ENCODE data around the gene PEX26.
A peak's percentile ranks its signal among the peaks of the same experiment; 100 is the strongest.
"Not testable (repeated sequence)": the region's sequence is repeated elsewhere in the genome, so short reads cannot be mapped to it uniquely, and the experiment has no call there.

Gene PEX26

DNA sequence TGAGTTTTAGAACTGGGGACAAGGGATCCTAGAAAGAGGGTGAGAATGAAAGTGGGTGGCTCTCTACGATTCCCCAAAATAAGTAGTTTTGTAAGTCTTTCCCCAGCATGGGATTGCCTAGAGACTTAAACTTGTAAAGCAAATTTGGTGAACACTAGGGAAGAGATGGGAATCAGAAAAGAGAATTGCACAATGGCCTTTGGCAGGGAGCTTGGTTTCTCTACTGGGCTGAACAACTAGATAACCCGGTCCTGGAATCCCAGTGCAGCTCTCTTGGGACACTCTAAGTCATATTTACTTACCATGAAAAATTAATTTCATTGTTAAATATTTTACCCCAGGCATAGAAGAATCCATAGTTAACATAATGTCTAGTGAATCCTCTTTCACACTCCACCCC, 55.7 kb downstream of the PEX26 start:
- no peak for DNase-seq
- H3K36me3 ChIP-seq (ENCODE audit: control insufficient read depth, insufficient read depth, low read length) = no peaks in the 10 kb centered on the region
- H3K9me3 ChIP-seq (ENCODE audit: control insufficient read depth, low read length) = no peaks in the 10 kb centered on the region
- no peak overlapping the region for H3K4me3 ChIP-seq (ENCODE audit: insufficient read depth, low read depth, low read length, poor library complexity, severe bottlenecking)
- no peaks in the 10 kb centered on the region for H3K27me3 ChIP-seq (replicated peaks; ENCODE audit: control insufficient read depth, insufficient read depth, low read length, poor library complexity, severe bottlenecking)
- H3K4me1 ChIP-seq (ENCODE audit: control insufficient read depth, insufficient read depth, low read length, poor library complexity, severe bottlenecking) = no peaks in the 10 kb centered on the region
- H3K27ac ChIP-seq (ENCODE audit: insufficient read depth, low read length, poor library complexity, severe bottlenecking) = no peak overlapping the region

DNA sequence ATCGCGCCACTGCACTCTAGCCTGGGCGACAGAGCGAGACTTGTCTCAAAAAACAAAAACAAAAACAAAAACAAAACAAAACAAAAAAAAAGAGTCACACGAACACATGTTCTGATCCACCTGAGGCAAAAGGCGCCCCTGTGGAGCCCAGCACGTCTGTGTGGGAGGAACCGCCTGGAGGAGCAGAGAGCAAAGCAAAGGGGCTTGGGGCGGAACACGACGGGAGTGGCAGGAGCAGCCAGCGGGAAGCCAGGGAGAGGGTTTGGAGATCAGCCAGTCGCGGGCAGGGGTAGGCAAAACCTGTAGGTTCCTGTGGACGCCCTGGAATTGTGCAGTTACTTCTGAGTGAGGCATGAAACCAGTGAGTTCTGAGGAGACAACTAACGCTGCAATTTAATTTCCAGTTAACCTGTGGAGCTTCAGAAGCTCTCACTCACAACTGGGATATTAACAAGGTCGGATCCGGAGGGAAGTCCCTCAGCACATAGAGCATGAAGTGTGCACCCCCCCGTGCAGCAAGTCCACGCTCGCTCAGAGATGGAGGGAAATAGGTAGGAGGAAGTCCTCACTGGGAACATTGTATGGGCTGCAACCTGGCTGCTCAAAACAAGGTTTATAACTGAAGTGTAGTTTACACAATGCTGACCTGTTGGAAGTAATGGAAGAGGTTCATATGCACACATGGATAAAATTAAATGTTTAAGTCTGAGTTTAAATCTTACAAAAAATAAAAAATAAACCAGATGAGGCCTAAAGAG, 59.0 kb downstream of the PEX26 start:
- Histone ChIP-seq H3K27me3 (replicated peaks; ENCODE audit: control insufficient read depth, insufficient read depth, low read length, poor library complexity, severe bottlenecking) (no peaks in the 10 kb centered on the region), H3K9me3 (ENCODE audit: control insufficient read depth, low read length) (no peaks in the 10 kb centered on the region), H3K4me3 (ENCODE audit: insufficient read depth, low read depth, low read length, poor library complexity, severe bottlenecking) (no peak overlapping the region), H3K27ac (ENCODE audit: insufficient read depth, low read length, poor library complexity, severe bottlenecking) (no peak overlapping the region), H3K36me3 (ENCODE audit: control insufficient read depth, insufficient read depth, low read length) (no peaks in the 10 kb centered on the region), H3K4me1 (ENCODE audit: control insufficient read depth, insufficient read depth, low read length, poor library complexity, severe bottlenecking) (no peaks in the 10 kb centered on the region)
- no peak for DNase-seq

DNA sequence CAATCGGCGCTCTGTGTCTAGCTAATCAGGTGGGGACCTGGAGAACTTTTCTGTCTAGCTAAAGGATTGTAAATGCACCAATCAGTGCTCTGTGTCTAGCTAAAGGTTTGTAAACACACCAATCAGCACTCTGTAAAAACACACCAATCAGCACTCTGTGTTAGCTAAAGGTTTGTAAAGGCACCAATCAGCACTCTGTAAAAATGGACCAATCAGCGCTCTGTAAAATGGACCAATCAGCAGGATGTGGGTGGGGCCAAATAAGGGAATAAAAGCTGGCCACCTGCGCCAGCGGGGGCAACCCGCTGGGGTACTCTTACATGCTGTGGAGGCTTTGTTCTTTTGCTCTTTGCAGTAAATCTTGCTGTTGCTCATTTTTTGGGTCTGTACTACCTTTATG, 63.2 kb downstream of the PEX26 start:
- H3K4me1 ChIP-seq (ENCODE audit: control insufficient read depth, insufficient read depth, low read length, poor library complexity, severe bottlenecking); H3K36me3 ChIP-seq (ENCODE audit: control insufficient read depth, insufficient read depth, low read length); DNase-seq; H3K9me3 ChIP-seq (ENCODE audit: control insufficient read depth, low read length); H3K27ac ChIP-seq (ENCODE audit: insufficient read depth, low read length, poor library complexity, severe bottlenecking); H3K4me3 ChIP-seq (ENCODE audit: insufficient read depth, low read depth, low read length, poor library complexity, severe bottlenecking); H3K27me3 ChIP-seq (replicated peaks; ENCODE audit: control insufficient read depth, insufficient read depth, low read length, poor library complexity, severe bottlenecking): not testable (repeated sequence)

DNA sequence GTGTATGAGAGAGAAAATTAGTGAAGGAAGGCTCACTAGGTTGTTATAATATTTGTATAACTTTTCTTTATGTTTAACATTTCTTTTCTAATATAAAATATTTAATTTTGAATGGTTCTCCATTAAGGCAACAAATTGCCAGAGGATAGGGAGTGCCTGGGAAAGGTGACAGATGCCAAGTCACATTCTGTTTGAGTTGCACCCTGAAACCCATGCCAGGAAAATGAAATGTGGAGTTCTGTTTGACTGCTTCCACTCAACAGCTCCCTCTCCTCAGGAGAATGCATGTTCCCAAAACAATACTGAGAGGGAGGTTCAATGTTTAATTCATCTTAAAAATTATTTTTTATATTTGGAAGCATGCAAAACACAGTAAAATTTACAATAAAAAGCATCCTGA, 66.3 kb downstream of the PEX26 start:
- Histone ChIP-seq H3K4me1 (ENCODE audit: control insufficient read depth, insufficient read depth, low read length, poor library complexity, severe bottlenecking) (no peaks in the 10 kb centered on the region), H3K4me3 (ENCODE audit: insufficient read depth, low read depth, low read length, poor library complexity, severe bottlenecking) (no peak overlapping the region), H3K27me3 (replicated peaks; ENCODE audit: control insufficient read depth, insufficient read depth, low read length, poor library complexity, severe bottlenecking) (no peaks in the 10 kb centered on the region), H3K36me3 (ENCODE audit: control insufficient read depth, insufficient read depth, low read length) (no peaks in the 10 kb centered on the region), H3K9me3 (ENCODE audit: control insufficient read depth, low read length) (no peaks in the 10 kb centered on the region), H3K27ac (ENCODE audit: insufficient read depth, low read length, poor library complexity, severe bottlenecking) (no peak overlapping the region)
- DNase-seq = no peak

DNA sequence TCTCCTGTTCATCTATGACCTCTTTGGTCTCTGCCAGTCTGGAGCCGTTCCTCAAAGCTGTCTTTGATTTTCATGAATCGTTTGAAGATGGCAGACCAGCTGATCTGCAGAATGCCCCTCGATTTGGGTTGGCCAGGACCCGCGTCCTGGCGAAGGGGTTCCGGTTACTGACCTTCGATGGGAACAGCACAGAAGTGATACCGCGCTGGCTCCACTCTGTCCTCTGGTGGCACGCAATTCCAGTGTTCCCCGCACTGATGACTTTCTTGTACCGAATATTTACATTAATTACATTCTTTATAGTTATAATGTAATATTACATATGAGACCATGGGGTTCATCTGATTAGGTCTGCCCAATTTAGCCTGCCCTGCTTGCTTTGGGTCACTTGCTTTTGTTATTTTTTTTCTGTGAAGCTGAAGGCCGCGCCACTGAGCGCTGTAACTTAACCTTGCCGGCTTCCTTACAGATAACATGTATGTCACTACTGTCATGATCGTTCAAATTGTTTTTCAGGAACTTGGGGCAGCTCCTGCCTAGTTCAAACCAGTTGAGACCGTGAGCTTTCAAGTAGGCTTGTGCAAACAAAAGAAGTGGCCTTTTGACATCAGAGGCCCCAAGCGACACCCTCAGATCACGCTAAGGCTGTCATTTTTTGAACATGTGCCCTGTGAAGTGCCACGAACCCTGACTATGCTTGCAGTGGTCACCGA, 68.0 kb downstream of the PEX26 start:
- H3K9me3 ChIP-seq (ENCODE audit: control insufficient read depth, low read length) = no peaks in the 10 kb centered on the region
- H3K36me3 ChIP-seq (ENCODE audit: control insufficient read depth, insufficient read depth, low read length) = no peaks in the 10 kb centered on the region
- H3K27ac ChIP-seq (ENCODE audit: insufficient read depth, low read length, poor library complexity, severe bottlenecking) = no peak overlapping the region
- no peak overlapping the region for H3K4me3 ChIP-seq (ENCODE audit: insufficient read depth, low read depth, low read length, poor library complexity, severe bottlenecking)
- H3K27me3 ChIP-seq (replicated peaks; ENCODE audit: control insufficient read depth, insufficient read depth, low read length, poor library complexity, severe bottlenecking) = no peaks in the 10 kb centered on the region
- DNase-seq = no peak
- H3K4me1 ChIP-seq (ENCODE audit: control insufficient read depth, insufficient read depth, low read length, poor library complexity, severe bottlenecking) = no peaks in the 10 kb centered on the region

DNA sequence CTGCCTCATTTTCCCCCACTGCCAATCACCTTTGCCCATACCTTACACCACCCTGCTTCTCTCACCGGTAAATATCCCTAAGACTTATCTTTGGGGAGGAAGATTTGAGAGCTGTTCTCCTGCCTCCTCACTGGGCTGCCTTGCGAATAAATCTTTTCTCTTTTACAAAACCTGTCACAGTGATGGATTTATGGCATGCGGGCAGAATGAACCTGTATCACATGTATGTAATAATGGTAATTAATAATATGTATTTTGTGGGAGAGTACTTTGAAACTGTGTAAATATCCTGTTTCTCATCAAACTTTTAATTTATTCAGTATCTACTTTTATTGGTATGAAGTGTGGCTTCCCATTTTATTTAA, 68.6 kb downstream of the PEX26 start:
- H3K36me3 ChIP-seq (ENCODE audit: control insufficient read depth, insufficient read depth, low read length) = no peaks in the 10 kb centered on the region
- H3K27ac ChIP-seq (ENCODE audit: insufficient read depth, low read length, poor library complexity, severe bottlenecking) = no peak overlapping the region
- DNase-seq = no peak
- no peak overlapping the region for H3K4me3 ChIP-seq (ENCODE audit: insufficient read depth, low read depth, low read length, poor library complexity, severe bottlenecking)
- H3K4me1 ChIP-seq (ENCODE audit: control insufficient read depth, insufficient read depth, low read length, poor library complexity, severe bottlenecking) = peaks cover 4% of the 10 kb centered on the region
- H3K27me3 ChIP-seq (replicated peaks; ENCODE audit: control insufficient read depth, insufficient read depth, low read length, poor library complexity, severe bottlenecking) = no peaks in the 10 kb centered on the region
- no peaks in the 10 kb centered on the region for H3K9me3 ChIP-seq (ENCODE audit: control insufficient read depth, low read length)

DNA sequence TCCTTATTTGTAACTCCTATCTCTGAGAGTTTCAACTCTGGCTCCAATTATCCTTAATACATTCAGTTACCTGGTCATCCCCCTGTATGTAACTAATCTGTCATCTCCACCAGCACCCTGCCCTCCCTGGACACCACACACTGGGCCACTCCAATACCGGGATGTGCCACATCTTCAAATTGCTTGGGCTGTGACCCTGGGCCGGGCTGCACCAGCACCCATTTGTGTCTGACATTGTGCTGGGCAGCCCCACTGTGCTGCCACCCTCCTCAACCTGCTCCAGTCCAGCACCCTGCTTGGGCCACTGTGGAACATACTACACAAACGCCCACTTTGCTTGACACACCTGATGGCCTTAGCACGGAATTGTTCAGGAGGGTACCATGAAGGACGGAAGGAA, 70.0 kb downstream of the PEX26 start:
- peaks cover 4% of the 10 kb centered on the region for H3K4me1 ChIP-seq (ENCODE audit: control insufficient read depth, insufficient read depth, low read length, poor library complexity, severe bottlenecking)
- DNase-seq = no peak

DNA sequence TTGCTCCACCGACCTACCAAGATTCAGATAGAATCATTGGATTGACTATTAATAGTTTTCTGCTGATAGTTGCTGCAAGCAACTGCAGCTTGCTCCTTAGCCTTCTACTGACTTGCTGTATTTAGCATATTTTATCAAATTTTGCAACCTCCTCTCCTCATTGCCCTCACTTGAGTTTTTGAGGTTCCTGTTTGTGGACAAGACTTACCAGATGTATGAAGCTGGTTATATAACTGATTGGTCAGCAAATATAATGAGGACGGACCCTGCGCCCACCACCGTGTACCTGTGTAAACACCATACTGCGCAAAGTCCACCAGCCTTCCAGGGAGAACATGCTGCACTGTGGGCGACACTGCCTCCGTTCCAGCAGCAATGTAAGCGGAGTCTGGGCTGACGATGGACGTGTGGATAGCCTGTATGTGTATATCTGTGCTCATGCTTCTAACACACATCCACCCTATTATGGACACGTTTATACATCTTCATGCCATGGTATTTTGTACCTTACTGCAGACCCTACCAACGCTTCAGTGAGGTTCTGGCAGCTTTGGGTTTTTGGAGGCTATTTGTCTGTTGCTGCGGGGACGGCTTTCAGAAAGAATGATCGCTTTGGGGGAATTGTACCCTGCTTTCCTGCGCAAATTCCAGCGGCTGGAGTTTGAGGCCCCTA, 70.6 kb downstream of the PEX26 start:
- no peaks in the 10 kb centered on the region for H3K9me3 ChIP-seq (ENCODE audit: control insufficient read depth, low read length)
- peaks cover 4% of the 10 kb centered on the region for H3K4me1 ChIP-seq (ENCODE audit: control insufficient read depth, insufficient read depth, low read length, poor library complexity, severe bottlenecking)
- no peak for DNase-seq
- no peaks in the 10 kb centered on the region for H3K36me3 ChIP-seq (ENCODE audit: control insufficient read depth, insufficient read depth, low read length)
- H3K27ac ChIP-seq (ENCODE audit: insufficient read depth, low read length, poor library complexity, severe bottlenecking) = no peak overlapping the region
- H3K4me3 ChIP-seq (ENCODE audit: insufficient read depth, low read depth, low read length, poor library complexity, severe bottlenecking) = no peak overlapping the region
- H3K27me3 ChIP-seq (replicated peaks; ENCODE audit: control insufficient read depth, insufficient read depth, low read length, poor library complexity, severe bottlenecking) = no peaks in the 10 kb centered on the region

More for the DNA sequence above, 70.0 kb downstream of the PEX26 start:
- no peak overlapping the region for H3K27ac ChIP-seq (ENCODE audit: insufficient read depth, low read length, poor library complexity, severe bottlenecking)
- H3K36me3 ChIP-seq (ENCODE audit: control insufficient read depth, insufficient read depth, low read length) = no peaks in the 10 kb centered on the region
- no peaks in the 10 kb centered on the region for H3K27me3 ChIP-seq (replicated peaks; ENCODE audit: control insufficient read depth, insufficient read depth, low read length, poor library complexity, severe bottlenecking)
- no peak overlapping the region for H3K4me3 ChIP-seq (ENCODE audit: insufficient read depth, low read depth, low read length, poor library complexity, severe bottlenecking)
- H3K9me3 ChIP-seq (ENCODE audit: control insufficient read depth, low read length) = no peaks in the 10 kb centered on the region

DNA sequence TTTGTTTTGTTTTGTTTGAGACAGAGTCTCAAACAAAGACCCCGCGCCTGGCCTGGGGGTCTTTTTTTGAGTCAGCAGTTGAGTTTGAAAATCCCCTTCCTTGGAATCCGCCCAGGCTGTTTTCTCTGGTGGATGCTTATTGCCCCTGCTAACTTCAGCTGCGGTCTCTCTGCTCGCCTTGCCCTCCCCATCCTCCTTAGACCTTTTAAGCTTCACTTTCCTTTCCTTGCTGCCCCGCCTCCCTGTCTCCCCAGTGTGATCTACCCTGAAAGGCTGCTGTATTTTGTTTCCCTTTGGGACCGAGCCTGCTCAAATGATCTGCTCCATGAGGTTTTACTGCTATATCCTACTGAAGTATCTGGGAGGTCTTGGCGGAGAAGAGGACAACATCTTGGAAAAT, 74.7 kb downstream of the PEX26 start:
- Histone ChIP-seq H3K27ac (ENCODE audit: insufficient read depth, low read length, poor library complexity, severe bottlenecking) (no peak overlapping the region), H3K4me3 (ENCODE audit: insufficient read depth, low read depth, low read length, poor library complexity, severe bottlenecking) (no peak overlapping the region), H3K4me1 (ENCODE audit: control insufficient read depth, insufficient read depth, low read length, poor library complexity, severe bottlenecking) (peaks cover 4% of the 10 kb centered on the region), H3K9me3 (ENCODE audit: control insufficient read depth, low read length) (no peaks in the 10 kb centered on the region), H3K27me3 (replicated peaks; ENCODE audit: control insufficient read depth, insufficient read depth, low read length, poor library complexity, severe bottlenecking) (no peaks in the 10 kb centered on the region), H3K36me3 (ENCODE audit: control insufficient read depth, insufficient read depth, low read length) (no peaks in the 10 kb centered on the region)
- DNase-seq = peak in 1 of 3 donors; percentile 12

DNA sequence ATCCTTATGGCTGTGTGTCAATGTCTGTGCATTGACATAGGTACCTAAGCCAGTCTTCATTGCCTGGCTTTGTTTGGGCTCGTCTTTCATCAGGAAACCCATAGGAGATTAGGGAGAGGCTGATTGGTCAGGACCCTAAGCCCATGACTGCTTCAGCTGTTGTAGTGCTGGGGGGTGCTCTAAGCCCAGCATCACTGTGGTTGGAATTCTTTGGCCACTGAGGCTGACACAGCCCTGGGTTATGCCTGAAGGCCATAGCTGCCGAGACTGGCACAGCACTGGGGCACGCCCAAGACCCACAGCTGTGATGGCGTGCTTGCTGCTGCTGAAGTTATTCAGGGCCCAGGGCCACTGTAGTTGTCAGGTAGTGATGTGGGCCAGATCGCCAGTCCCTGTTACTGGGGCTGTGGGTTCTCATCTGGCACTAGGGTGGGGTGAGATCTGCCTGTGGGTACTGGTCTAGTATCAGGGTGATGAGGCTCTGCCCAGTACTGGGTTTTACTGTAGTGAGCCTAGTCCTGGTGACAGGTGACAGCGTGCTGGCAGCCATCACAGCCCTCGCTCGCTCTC, 77.1 kb downstream of the PEX26 start:
- Histone ChIP-seq H3K27ac (ENCODE audit: insufficient read depth, low read length, poor library complexity, severe bottlenecking) (no peak overlapping the region), H3K36me3 (ENCODE audit: control insufficient read depth, insufficient read depth, low read length) (no peaks in the 10 kb centered on the region), H3K4me3 (ENCODE audit: insufficient read depth, low read depth, low read length, poor library complexity, severe bottlenecking) (no peak overlapping the region), H3K4me1 (ENCODE audit: control insufficient read depth, insufficient read depth, low read length, poor library complexity, severe bottlenecking) (peaks cover 4% of the 10 kb centered on the region), H3K27me3 (replicated peaks; ENCODE audit: control insufficient read depth, insufficient read depth, low read length, poor library complexity, severe bottlenecking) (no peaks in the 10 kb centered on the region), H3K9me3 (ENCODE audit: control insufficient read depth, low read length) (no peaks in the 10 kb centered on the region)
- DNase-seq = no peak
